Psoas muscle (tissue), 8 donors: ENCODE results near the gene EXTL1. TPM values are rescaled to one million over a fixed set of nuclear protein-coding genes. Genes with fewer than 3 reads are reported as not detected.

Source experiments
- ATAC-seq, 4 donors: fragments of 200-7000 bp; cut with Tn5 transposase; one replicate each; pipeline ENCODE4 v1.9.1; 2020; ENCODE audit warnings: moderate library complexity in 3 of 4, mild to moderate bottlenecking in 2 of 4
- DNase-seq, 2 donors: peaks; one replicate each; pipeline ENCODE4 v3.0.0-alpha.2; 2020
- H3K27ac ChIP-seq: fragments of 200-600 bp; one replicate; pipeline ENCODE4 v1.8.0; 2022
- H3K27me3 ChIP-seq, 3 donors: fragments of 200-600 bp in 1 of 3; one replicate each; pipeline versions ENCODE4 v1.6.1 to v1.8.0; 2013 to 2022; ENCODE audit warnings: low read length in 2 of 3, mild to moderate bottlenecking in 2 of 3, moderate library complexity in 1 of 3; ENCODE audit not compliant: insufficient read depth in 3 of 3
- H3K36me3 ChIP-seq, 2 donors: fragments of 200-600 bp in 1 of 2; one replicate each; pipeline versions ENCODE4 v1.6.1 to v1.8.0; 2013 to 2022; ENCODE audit warnings: low read depth in 1 of 2, mild to moderate bottlenecking in 1 of 2, moderate library complexity in 1 of 2; ENCODE audit not compliant: insufficient read depth in 1 of 2
- H3K4me1 ChIP-seq: fragments of 200-600 bp; one replicate; pipeline ENCODE4 v1.8.0; 2022
- H3K4me3 ChIP-seq: fragments of 200-600 bp; one replicate; pipeline ENCODE4 v1.8.0; 2022; ENCODE audit warnings: mild to moderate bottlenecking
- H3K9me3 ChIP-seq: fragments of 200-600 bp; one replicate; pipeline ENCODE4 v1.8.0; 2022
- WGBS, 3 donors: extraction: QIAGEN DNeasy Blood & Tissue Kit; methylation state at CpG; one replicate each; pipeline versions ENCODE4 v1.1.6 to v1.1.7; 2013; 5-methylcytosine and 5-hydroxymethylcytosine counted together
- intact Hi-C, 2 donors: fragments of 100-400 bp; cut with DNase I; formaldehyde crosslinking; loops; one replicate each; pipeline versions ENCODE4 v1.11.0 to v1.14.2; 2022
- polyA plus RNA-seq, 3 donors: library from polyadenylated mRNA; stranded (reverse); fragments of 200-250 nt; gene quantifications; one replicate each; pipeline ENCODE4 v1.2.3, GENCODE V29; 2013
- total RNA-seq, 4 donors: library from RNA; stranded (reverse); fragmentation: NEBNext Ultra II Directional in 2 of 4; extraction: Animal tissue kit (Norgen Biotek cat#: 25700) in 2 of 4; gene quantifications; one replicate each; pipeline versions ENCODE4 v1.2.1 to v1.2.4, GENCODE V29; 2021 to 2023
- TF ChIP-seq, protein P1 (sequence below): fragments of 200-600 bp; IDR thresholded peaks from one replicate; pipeline ENCODE4 v1.8.0; 2022; ENCODE audit warnings: antibody characterized with exemption
- donor health status: healthy with polysubstance abuse.
- donor health status: DM: no; HTN: no; CAD: no; lungs with moderate emphysema.
- donor health status: Bipolar disorder and iron deficiency.
- donor health status: healthy.
- donor health status: DM: yes; HTN: yes; CAD: no.
- donor health status: DM: no; HTN: no; CAD: no.
- donor health status: DM: no; HTN: no; CAD: no.
- donor health status: DM: yes; HTN: yes; CAD: no.

Gene EXTL1
- total and polyA plus RNA-seq, 7 donors, result 0.39 to 4.6 (median 1.1) TPM

- Histone ChIP-seq H3K9me3 (no peaks in the 10 kb centered on the region), H3K4me1 (peaks cover 67% of the 10 kb centered on the region), H3K4me3 (no peak overlapping the region), H3K27ac (peak overlapping the region; percentile 91), H3K36me3 (no peaks in the 10 kb centered on the region), H3K27me3 (no peaks in the 10 kb centered on the region)
- ATAC-seq, result no peak
- intact Hi-C loops, result no loop called here
- DNase-seq, result no peak
- TF ChIP-seq, protein P1, sequence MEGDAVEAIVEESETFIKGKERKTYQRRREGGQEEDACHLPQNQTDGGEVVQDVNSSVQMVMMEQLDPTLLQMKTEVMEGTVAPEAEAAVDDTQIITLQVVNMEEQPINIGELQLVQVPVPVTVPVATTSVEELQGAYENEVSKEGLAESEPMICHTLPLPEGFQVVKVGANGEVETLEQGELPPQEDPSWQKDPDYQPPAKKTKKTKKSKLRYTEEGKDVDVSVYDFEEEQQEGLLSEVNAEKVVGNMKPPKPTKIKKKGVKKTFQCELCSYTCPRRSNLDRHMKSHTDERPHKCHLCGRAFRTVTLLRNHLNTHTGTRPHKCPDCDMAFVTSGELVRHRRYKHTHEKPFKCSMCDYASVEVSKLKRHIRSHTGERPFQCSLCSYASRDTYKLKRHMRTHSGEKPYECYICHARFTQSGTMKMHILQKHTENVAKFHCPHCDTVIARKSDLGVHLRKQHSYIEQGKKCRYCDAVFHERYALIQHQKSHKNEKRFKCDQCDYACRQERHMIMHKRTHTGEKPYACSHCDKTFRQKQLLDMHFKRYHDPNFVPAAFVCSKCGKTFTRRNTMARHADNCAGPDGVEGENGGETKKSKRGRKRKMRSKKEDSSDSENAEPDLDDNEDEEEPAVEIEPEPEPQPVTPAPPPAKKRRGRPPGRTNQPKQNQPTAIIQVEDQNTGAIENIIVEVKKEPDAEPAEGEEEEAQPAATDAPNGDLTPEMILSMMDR, result no peak
- WGBS, 3 donors, result 65 to 78% (median 66%) methylated on average over 8 of the region's 8 CpGs
Measured at GRCh38 chr1:26078286-26079177, 57.0 kb downstream of the EXTL1 start.

DNA sequence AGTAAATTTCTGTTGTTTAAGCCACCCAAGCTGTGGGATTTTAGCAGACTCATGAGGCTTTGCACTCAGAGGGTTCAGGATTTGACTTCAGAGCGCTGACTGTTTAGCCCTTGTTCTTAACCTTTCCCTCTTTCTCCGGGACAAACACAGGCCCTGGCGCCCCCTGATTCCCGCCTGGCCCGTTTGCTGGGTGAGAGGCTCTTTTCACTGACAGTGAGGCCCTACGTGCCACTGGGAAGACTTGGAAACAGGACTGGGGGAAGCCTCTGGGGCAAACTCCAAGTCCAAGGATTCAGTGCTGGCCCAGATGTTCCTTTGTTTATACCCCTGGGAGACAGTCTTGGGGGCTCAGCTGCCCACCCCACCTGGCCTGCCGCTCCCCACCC, 57.6 kb downstream of the EXTL1 start:
- no peaks in the 10 kb centered on the region for H3K36me3 ChIP-seq
- H3K27ac ChIP-seq, result peak overlapping the region; percentile 91
- WGBS, 3 donors, result 34 to 37% (median 36%) methylated on average over 7 of the region's 7 CpGs
- intact Hi-C loops, result no loop called here
- no peaks in the 10 kb centered on the region for H3K9me3 ChIP-seq
- peaks cover 69% of the 10 kb centered on the region for H3K4me1 ChIP-seq
- H3K27me3 ChIP-seq, result no peaks in the 10 kb centered on the region
- no peak overlapping the region for H3K4me3 ChIP-seq
- no peak for DNase-seq
- TF ChIP-seq, protein P1, result no peak
- no peak for ATAC-seq

GRCh38 chr1:26079960-26080814, 58.6 kb downstream of the EXTL1 start:
- ATAC-seq, result no peak
- H3K27ac ChIP-seq, result peak overlapping the region; percentile 91
- intact Hi-C loops, result no loop called here
- no peaks in the 10 kb centered on the region for H3K36me3 ChIP-seq
- TF ChIP-seq, protein P1, result no peak
- H3K4me3 ChIP-seq, result no peak overlapping the region
- peaks cover 71% of the 10 kb centered on the region for H3K4me1 ChIP-seq
- no peaks in the 10 kb centered on the region for H3K27me3 ChIP-seq
- 43 to 56% (median 46%) methylated on average over 9 of the region's 9 CpGs for WGBS, 3 donors
- H3K9me3 ChIP-seq, result no peaks in the 10 kb centered on the region
- no peak for DNase-seq

- Histone ChIP-seq H3K4me1 (peaks cover 69% of the 10 kb centered on the region), H3K4me3 (no peak overlapping the region), H3K27ac (peak overlapping the region; percentile 91), H3K27me3 (no peaks in the 10 kb centered on the region), H3K9me3 (no peaks in the 10 kb centered on the region), H3K36me3 (no peaks in the 10 kb centered on the region)
- TF ChIP-seq, protein P1, result no peak
- DNase-seq (peak; percentile 73 to 88), ATAC-seq (peak; percentile 52 to 72 (median 68))
- WGBS, 3 donors, result 30 to 50% (median 32%) methylated on average over 8 of the region's 8 CpGs
- intact Hi-C loops, result no loop called here
Measured at GRCh38 chr1:26081267-26082019, 59.9 kb downstream of the EXTL1 start.
